Mesendoderm (in vitro differentiated cells): ENCODE results near the gene KLHL30.
A peak's percentile ranks its signal among the peaks of the same experiment; 100 is the strongest.

Experiments
- DNase-seq: peaks from one replicate; pipeline ENCODE4 v3.0.0; 2013
- H2AK5ac ChIP-seq: 2 replicates; pipeline ENCODE4 v1.6.1; 2013; ENCODE audit warnings: low read length, inconsistent platforms
- H2BK120ac ChIP-seq: 2 replicates; pipeline ENCODE4 v1.6.1; 2013; ENCODE audit warnings: low read depth, mild to moderate bottlenecking, low read length, moderate library complexity, mixed read lengths
- H2BK15ac ChIP-seq: replicated peaks from 2 replicates; pipeline ENCODE4 v1.6.1; 2013; ENCODE audit warnings: low read depth, mild to moderate bottlenecking, moderate library complexity
- H2BK5ac ChIP-seq: 2 replicates; pipeline ENCODE4 v1.6.1; 2013; ENCODE audit warnings: low read length, inconsistent platforms
- H3K18ac ChIP-seq: 2 replicates; pipeline ENCODE4 v1.6.1; 2013; ENCODE audit warnings: mild to moderate bottlenecking, low read length, mixed read lengths
- H3K23ac ChIP-seq: one replicate; pipeline ENCODE4 v1.6.1; 2013; ENCODE audit warnings: low read length
- H3K27ac ChIP-seq: 2 replicates; pipeline ENCODE4 v1.5.1; 2013; ENCODE audit warnings: low read depth, mild to moderate bottlenecking, inconsistent platforms, low read length, moderate library complexity
- H3K27me3 ChIP-seq: 2 replicates; pipeline ENCODE4 v1.6.1; 2013; ENCODE audit warnings: low read length, control low read depth, mild to moderate bottlenecking, inconsistent platforms; ENCODE audit not compliant: insufficient read depth, poor library complexity
- H3K36me3 ChIP-seq: 2 replicates; pipeline ENCODE4 v1.6.1; 2013; ENCODE audit warnings: low read length, inconsistent platforms; ENCODE audit not compliant: control insufficient read depth, insufficient read depth
- H3K4ac ChIP-seq: one replicate; pipeline ENCODE4 v1.6.1; 2013; ENCODE audit warnings: low read depth, mild to moderate bottlenecking, low read length, moderate library complexity
- H3K4me1 ChIP-seq: 2 replicates; pipeline ENCODE4 v1.6.1; 2013; ENCODE audit warnings: low read depth, low read length, inconsistent platforms; ENCODE audit not compliant: control insufficient read depth
- H3K4me2 ChIP-seq: 2 replicates; pipeline ENCODE4 v1.6.1; 2013; ENCODE audit warnings: low read length
- H3K4me3 ChIP-seq: 2 replicates; pipeline ENCODE4 v1.5.1; 2013; ENCODE audit warnings: mild to moderate bottlenecking, low read length
- H3K56ac ChIP-seq: one replicate; pipeline ENCODE4 v1.6.1; 2013; ENCODE audit warnings: low read length
- H3K79me1 ChIP-seq: 2 replicates; pipeline ENCODE4 v1.6.1; 2013; ENCODE audit warnings: low read length, inconsistent platforms
- H3K79me2 ChIP-seq: 2 replicates; pipeline ENCODE4 v1.6.1; 2013; ENCODE audit warnings: mild to moderate bottlenecking, low read length; ENCODE audit not compliant: control insufficient read depth, insufficient read depth
- H3K9ac ChIP-seq: 2 replicates; pipeline ENCODE4 v1.6.1; 2013; ENCODE audit warnings: low read length, inconsistent platforms
- H4K5ac ChIP-seq: one replicate; pipeline ENCODE4 v1.6.1; 2013; ENCODE audit warnings: low read length
- H4K8ac ChIP-seq: one replicate; pipeline ENCODE4 v1.6.1; 2013; ENCODE audit warnings: low read depth, mild to moderate bottlenecking, control low read depth, low read length, moderate library complexity
- WGBS: extraction: QIAGEN DNeasy Blood & Tissue Kit; methylation state at CpG from one replicate; pipeline ENCODE4 v1.1.7; 2013; ENCODE audit warnings: low lambda C conversion rate, missing lambda C conversion rate; ENCODE audit not compliant: insufficient coverage; ENCODE audit errors: extremely low coverage; 5-methylcytosine and 5-hydroxymethylcytosine counted together

Gene KLHL30

DNA sequence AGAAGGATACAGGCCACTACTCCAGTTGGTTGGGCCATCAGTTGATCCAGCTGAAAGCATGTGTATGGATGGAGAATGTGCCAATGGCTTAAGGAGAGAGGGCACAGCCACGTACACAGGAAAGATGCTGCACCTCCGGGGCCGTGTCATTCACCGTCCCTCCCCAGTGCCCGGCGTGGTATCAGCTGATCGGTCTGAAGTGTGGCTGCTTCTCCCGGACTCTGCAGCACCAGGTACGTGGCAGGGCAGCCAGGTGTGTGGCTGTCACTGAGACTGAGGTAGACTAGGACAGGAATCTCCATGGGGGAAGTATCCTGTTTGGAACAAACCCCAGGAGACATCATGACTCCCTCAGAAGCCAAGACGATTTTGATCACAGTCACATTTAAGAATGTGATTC lies 16.1 kb downstream of the KLHL30 start:
- no peaks in the 10 kb centered on the region for H3K4me1 ChIP-seq
- no peak overlapping the region for H3K4me2 ChIP-seq
- no peak overlapping the region for H4K5ac ChIP-seq
- no peak overlapping the region for H3K18ac ChIP-seq
- H2BK15ac ChIP-seq, result no peak overlapping the region
- no peaks in the 10 kb centered on the region for H3K36me3 ChIP-seq
- H2AK5ac ChIP-seq, result no peak overlapping the region
- H3K9ac ChIP-seq, result no peak overlapping the region
- DNase-seq, result no peak
- no peak overlapping the region for H3K4ac ChIP-seq
- no peak overlapping the region for H2BK5ac ChIP-seq
- H2BK120ac ChIP-seq, result no peak overlapping the region
- no peak overlapping the region for H4K8ac ChIP-seq
- H3K27me3 ChIP-seq, result peaks cover 3% of the 10 kb centered on the region
- H3K79me2 ChIP-seq, result no peaks in the 10 kb centered on the region
- no peak overlapping the region for H3K23ac ChIP-seq
- WGBS, result no CpG with 5 or more reads among the region's 10 CpGs
- no peaks in the 10 kb centered on the region for H3K79me1 ChIP-seq
- H3K27ac ChIP-seq, result no peak overlapping the region
- H3K56ac ChIP-seq, result no peak overlapping the region
- H3K4me3 ChIP-seq, result no peak overlapping the region

DNA sequence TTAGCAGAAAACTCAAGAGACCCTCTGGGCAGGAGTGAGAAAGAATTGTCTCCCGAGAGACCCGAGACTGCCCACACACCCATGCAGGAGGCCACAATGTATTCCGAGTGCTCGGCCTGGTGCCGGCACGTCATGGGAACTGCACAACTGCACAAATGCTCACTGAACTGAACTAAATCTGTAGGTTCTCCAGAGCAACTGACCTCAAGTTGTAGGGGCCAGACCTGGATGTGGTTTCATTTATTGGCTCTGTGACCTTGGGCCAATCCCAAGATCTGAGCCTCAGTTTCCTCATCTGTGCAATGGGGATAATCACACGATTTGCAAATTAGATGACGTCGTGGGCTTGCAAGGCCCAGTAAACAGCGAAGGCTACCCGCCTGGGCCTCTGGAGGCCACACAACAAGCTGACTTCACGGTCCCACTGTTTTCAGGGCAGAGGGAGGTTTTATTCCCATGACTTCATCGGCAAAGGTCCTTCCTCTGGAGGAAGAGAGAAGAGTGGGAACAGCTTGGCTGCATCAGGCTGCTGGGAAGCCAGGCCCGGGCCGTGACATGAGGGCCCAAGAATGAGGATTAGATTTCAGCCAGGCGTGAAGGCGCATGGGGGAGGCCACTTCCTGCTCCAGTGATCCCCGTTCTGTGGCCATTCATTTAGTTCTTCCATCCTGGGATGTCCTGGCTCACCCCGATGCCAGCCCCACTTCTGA lies 16.7 kb downstream of the KLHL30 start:
- Histone ChIP-seq H3K4me1 (no peaks in the 10 kb centered on the region), H2AK5ac (no peak overlapping the region), H3K79me1 (no peaks in the 10 kb centered on the region), H3K9ac (no peak overlapping the region), H3K36me3 (no peaks in the 10 kb centered on the region), H3K4ac (no peak overlapping the region), H2BK15ac (no peak overlapping the region), H3K23ac (no peak overlapping the region), H2BK5ac (no peak overlapping the region), H3K4me3 (no peak overlapping the region), H2BK120ac (no peak overlapping the region), H3K79me2 (no peaks in the 10 kb centered on the region), H3K27ac (no peak overlapping the region), H3K56ac (no peak overlapping the region), H3K4me2 (no peak overlapping the region), H3K27me3 (peaks cover 3% of the 10 kb centered on the region), H4K5ac (no peak overlapping the region), H3K18ac (no peak overlapping the region), H4K8ac (no peak overlapping the region)
- peak; percentile 52 for DNase-seq
- no CpG with 5 or more reads among the region's 19 CpGs for WGBS

DNA sequence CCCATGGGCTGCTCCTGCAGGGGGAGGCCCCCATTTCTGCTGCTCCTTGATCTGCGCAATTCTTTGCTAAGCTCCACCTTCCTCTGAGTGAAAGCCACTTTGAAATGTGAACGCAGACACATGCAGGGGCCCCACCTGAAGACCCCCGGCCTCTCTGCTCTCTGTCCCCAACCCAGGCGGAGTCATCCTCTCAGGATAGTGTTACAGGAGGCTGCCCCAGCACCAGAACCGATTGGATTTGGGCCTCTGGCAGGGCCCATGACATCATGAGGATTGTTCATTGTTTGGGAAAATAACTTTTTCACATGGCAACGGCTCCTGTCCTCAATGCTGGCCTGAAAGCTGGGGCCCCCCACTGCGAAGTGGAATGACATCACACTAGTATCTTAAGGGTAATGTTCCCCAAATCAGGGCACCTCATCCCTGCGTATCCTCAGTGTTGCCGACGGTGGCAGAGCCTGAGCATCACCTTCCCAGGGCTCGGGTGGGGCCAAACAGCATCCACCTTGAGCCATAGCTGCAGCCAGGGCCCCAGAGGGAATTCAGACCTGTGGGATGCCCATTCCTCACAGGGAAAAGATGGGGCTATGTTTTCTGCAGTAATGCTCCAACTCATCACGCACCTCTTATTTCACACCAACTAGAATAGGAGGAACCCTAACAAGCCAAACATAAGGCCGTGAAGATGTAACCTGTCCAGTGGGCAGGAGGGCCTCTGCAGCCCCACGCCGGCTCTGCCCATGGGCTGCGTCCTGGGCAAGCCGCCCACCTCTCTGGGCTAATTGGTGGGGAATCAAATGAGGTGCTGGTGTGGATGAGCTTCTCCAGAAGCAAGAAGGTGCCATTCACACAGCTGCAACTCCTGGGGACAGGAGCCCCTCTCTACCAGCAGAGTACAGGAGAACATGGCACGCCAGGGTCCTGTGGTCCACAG lies 17.6 kb downstream of the KLHL30 start:
- no peak overlapping the region for H2BK120ac ChIP-seq
- H3K9ac ChIP-seq, result no peak overlapping the region
- H4K5ac ChIP-seq, result no peak overlapping the region
- H3K4me3 ChIP-seq, result no peak overlapping the region
- no peak overlapping the region for H2BK5ac ChIP-seq
- no peak overlapping the region for H3K18ac ChIP-seq
- H3K56ac ChIP-seq, result no peak overlapping the region
- no peak overlapping the region for H2AK5ac ChIP-seq
- H4K8ac ChIP-seq, result no peak overlapping the region
- H3K27ac ChIP-seq, result no peak overlapping the region
- H3K79me2 ChIP-seq, result no peaks in the 10 kb centered on the region
- H3K4ac ChIP-seq, result no peak overlapping the region
- no peak for DNase-seq
- peaks cover 3% of the 10 kb centered on the region for H3K27me3 ChIP-seq
- no CpG with 5 or more reads among the region's 18 CpGs for WGBS
- no peak overlapping the region for H2BK15ac ChIP-seq
- H3K4me2 ChIP-seq, result no peak overlapping the region
- H3K79me1 ChIP-seq, result no peaks in the 10 kb centered on the region
- no peaks in the 10 kb centered on the region for H3K36me3 ChIP-seq
- H3K23ac ChIP-seq, result no peak overlapping the region
- no peaks in the 10 kb centered on the region for H3K4me1 ChIP-seq

DNA sequence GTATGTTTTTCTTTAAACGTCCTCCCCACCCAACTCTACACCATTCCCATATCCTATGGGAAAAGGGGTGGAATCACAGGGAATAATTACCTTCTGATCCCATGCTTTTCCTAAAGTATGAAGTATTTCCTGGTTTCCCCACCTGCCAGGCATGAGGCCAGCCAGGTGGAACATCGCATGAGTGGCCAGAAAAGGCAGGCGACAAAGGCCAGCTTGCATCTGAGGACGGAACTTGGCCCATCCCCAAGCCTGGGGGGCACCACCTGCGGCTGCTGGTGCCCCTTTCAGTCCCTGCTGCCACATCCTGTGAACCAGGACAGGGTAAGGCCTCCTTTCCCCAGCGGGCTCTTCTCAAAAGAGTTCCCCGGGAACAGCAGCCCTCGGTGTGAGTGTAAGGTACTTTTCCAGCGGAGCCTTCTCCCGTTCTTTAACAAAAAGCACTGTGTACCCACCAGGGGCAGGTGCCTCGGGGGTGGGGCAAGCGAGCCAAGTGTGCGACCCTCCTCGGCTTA lies 19.1 kb downstream of the KLHL30 start:
- Histone ChIP-seq H3K27me3 (peaks cover 3% of the 10 kb centered on the region), H3K36me3 (no peaks in the 10 kb centered on the region), H4K8ac (no peak overlapping the region), H3K4me1 (no peaks in the 10 kb centered on the region), H3K4me3 (no peak overlapping the region), H2BK120ac (no peak overlapping the region), H3K27ac (no peak overlapping the region), H3K4me2 (no peak overlapping the region), H3K9ac (no peak overlapping the region), H2BK15ac (no peak overlapping the region), H3K23ac (no peak overlapping the region), H4K5ac (no peak overlapping the region), H3K79me2 (no peaks in the 10 kb centered on the region), H3K4ac (no peak overlapping the region), H2BK5ac (no peak overlapping the region), H3K56ac (no peak overlapping the region), H3K79me1 (no peaks in the 10 kb centered on the region), H2AK5ac (no peak overlapping the region), H3K18ac (no peak overlapping the region)
- WGBS, result no CpG with 5 or more reads among the region's 14 CpGs
- DNase-seq, result no peak

DNA sequence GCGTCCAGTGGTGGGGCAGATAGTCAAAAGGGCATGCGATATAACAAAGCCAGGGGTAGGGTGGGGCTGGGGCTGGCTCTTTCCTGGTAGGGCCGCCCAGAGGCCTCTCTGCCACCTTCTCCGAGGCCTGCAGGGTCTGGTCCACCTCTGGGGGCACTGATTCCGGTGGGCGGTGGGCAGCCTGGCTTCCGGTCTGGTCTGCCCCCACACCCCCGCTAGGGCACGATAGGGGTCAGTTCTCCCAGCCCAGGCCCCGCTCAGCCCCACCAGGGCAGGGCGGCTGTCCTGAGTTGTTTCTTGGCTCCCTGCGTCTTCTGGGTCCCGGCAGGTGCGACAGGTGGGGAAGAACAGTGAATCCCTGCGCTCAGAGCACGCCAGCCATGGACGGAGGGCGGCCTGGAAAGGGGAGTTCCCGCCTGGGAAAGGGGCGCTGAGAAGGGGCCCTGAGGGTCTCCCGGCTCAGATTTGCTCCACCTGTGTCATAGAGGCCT lies 19.6 kb downstream of the KLHL30 start:
- Histone ChIP-seq H3K18ac (no peak overlapping the region), H2BK5ac (no peak overlapping the region), H2AK5ac (no peak overlapping the region), H3K9ac (no peak overlapping the region), H3K27ac (no peak overlapping the region), H2BK15ac (no peak overlapping the region), H3K4me2 (no peak overlapping the region), H3K36me3 (no peaks in the 10 kb centered on the region), H3K56ac (no peak overlapping the region), H3K23ac (no peak overlapping the region), H4K8ac (no peak overlapping the region), H3K4me3 (no peak overlapping the region), H3K4me1 (no peaks in the 10 kb centered on the region), H4K5ac (no peak overlapping the region), H3K27me3 (peaks cover 3% of the 10 kb centered on the region), H3K79me1 (no peaks in the 10 kb centered on the region), H2BK120ac (no peak overlapping the region), H3K4ac (no peak overlapping the region), H3K79me2 (no peaks in the 10 kb centered on the region)
- WGBS, result no CpG with 5 or more reads among the region's 21 CpGs
- no peak for DNase-seq
